Measurements from ENCODE around the gene TFAP2A. TPM values are rescaled to one million over a fixed set of nuclear protein-coding genes. Genes with fewer than 3 reads are reported as not detected.

The TFAP2A gene
- total RNA-seq (2021; fragmentation: NEBNext Ultra II Directional; extraction: Animal tissue kit (Norgen Biotek cat#: 25700)) = 10 to 100 TPM; 64.1 to 89.0 (median 83.8) TPM
- long read RNA-seq, transcript TFAP2A-203 (7 exons, 3,331 nt) = major isoform, 7 of 44 reads
- long read RNA-seq, partial matches to known transcripts = 1 of 44 reads
- long read RNA-seq, other reads (novel, unspliced or antisense) = 35 of 44 reads

DNA sequence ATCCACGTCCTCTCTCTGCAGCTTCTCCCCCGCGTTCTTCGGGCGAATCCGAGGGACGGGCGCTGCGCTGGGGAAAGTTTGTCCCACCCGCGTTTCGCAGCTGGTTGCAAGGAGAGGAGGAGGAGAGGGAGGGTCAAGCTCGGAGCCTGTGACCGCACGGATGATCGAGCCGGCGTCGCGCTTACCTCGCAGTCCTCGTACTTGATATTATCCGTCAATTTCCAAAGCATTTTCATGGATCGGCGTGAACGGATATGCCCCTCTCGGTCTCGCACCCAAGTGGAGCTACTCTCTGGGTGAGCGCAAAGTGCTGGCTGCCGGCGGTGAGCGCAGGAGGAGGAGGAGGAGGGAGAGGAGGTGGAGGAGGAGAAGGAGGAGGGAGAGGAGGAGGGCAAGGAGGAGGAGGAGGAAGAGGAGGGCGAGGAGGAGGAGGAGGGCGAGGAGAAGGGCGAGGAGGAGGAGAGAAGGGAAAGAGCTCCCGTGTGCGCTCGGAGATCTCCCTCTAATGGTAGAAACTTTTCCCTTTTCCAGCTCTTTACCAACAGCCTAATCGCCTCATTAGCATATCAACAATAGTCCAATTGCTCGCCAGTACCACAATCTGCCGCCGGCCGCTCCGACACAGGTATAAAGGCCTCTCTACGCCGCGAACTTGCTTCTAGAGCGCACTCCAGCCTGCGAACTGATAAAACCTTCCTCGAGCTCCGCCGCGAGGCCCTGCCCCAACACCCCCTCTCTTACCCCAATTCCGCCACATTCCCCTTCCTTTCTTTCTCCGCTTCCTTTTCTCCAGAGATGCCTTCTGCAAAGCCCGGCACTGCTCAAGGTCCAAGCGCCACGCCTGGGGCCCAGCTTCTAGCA, at the start of gene TFAP2A:
Gene TFAP2A, minus strand, starts transcription at position 319 of the 861 bp plus-strand sequence. Its CDS starts 83 bp downstream, at position 236.
- H3K36me3 Mint-ChIP-seq (ENCODE audit: low read depth) = peaks cover 47% of the 10 kb centered on the region

DNA sequence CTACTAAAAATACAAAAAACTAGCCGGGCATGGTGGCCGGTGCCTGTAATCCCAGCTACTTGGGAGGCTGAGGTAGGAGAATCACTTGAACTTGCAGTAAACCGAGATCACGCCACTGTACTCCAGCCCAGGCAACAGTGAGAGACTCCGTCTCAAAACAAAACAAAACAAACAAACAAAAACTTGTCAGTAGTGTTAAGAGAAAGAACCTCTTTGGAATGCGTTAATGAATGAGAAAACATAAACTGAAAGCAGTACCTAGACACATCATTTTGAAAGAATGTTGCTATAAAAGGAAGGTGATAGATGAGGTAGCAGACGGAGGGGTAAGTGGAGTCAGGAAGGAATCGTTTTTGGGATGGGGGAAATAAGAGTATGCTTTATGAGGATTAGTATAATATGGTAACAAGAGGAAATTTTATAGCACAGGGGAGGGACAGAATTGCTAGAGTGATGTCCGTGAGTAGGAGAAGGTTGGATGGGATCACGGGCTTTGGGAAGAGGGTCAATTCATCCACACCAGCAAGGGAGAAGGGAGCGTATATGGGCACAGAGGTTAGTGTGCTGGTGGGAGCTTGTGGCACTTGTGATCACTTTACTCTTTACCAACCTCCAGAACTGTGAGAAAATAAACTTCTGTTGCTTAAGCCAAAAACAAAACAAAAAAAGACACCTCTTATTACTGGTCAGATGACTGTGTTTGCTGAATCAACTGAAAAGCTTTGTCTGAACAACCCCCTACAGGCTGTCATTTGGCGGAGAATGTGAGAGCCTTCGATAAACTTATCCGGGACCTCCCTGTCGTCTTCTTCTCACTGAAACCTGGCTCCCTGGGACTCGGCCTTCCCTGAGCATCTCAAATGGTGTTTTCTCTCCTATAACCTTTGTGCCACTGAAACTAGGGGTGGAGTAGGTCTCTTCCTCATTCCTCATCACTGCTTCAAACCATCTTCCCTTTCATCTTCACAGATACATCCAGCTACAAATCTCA, 48.9 kb upstream of the TFAP2A start:
- Mint-ChIP-seq H3K36me3 (ENCODE audit: low read depth) (no peaks in the 10 kb centered on the region), H3K4me1 (ENCODE audit: low read depth) (peaks cover 6% of the 10 kb centered on the region; the same call in 1 of the 2 replicates), H3K27me3 (ENCODE audit: insufficient read depth) (no peaks in the 10 kb centered on the region; the same call in 1 of the 2 replicates), H3K4me3 (no peak overlapping the region), H3K27ac (no peak overlapping the region), H3K9me3 (no peaks in the 10 kb centered on the region)
- TF ChIP-seq, protein P1, sequence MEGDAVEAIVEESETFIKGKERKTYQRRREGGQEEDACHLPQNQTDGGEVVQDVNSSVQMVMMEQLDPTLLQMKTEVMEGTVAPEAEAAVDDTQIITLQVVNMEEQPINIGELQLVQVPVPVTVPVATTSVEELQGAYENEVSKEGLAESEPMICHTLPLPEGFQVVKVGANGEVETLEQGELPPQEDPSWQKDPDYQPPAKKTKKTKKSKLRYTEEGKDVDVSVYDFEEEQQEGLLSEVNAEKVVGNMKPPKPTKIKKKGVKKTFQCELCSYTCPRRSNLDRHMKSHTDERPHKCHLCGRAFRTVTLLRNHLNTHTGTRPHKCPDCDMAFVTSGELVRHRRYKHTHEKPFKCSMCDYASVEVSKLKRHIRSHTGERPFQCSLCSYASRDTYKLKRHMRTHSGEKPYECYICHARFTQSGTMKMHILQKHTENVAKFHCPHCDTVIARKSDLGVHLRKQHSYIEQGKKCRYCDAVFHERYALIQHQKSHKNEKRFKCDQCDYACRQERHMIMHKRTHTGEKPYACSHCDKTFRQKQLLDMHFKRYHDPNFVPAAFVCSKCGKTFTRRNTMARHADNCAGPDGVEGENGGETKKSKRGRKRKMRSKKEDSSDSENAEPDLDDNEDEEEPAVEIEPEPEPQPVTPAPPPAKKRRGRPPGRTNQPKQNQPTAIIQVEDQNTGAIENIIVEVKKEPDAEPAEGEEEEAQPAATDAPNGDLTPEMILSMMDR (IDR thresholded peaks at IDR 0.05) = no peak
- no peak for DNase-seq

More for the DNA sequence above, at the start of gene TFAP2A:
- peak within 1 kb of the TSS; percentile 99 for H3K27ac Mint-ChIP-seq
- peak; percentile 86 for DNase-seq
- TF ChIP-seq, protein P1 (IDR thresholded peaks at IDR 0.05) = peak; percentile 64
- H3K27me3 Mint-ChIP-seq (ENCODE audit: insufficient read depth) = peaks cover 21% of the 10 kb centered on the region
- H3K4me1 Mint-ChIP-seq (ENCODE audit: low read depth) = peaks cover 10% of the 10 kb centered on the region; the same call in 1 of the 2 replicates
- peaks cover 10% of the 10 kb centered on the region for H3K9me3 Mint-ChIP-seq
- H3K4me3 Mint-ChIP-seq = peak within 1 kb of the TSS; percentile 99

DNA sequence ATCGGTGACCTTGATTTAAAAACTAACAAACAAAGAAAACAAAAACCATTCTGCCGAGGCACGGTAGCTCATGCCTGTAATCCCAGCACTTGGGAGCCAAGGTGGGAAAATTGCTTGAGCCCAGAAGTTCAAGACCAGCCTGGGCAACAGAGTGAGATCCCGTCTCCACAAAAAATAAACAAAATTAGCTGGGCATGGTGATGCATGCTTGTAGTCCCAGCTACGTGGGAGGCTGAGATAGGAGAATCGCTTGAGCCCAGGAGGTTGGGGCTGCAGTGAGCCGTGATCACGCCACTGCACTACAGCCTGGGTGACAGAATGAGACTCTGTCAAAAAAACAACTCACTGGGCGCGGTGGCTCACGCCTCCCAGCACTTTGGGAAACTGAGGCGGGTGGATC, 48.2 kb upstream of the TFAP2A start:
- Mint-ChIP-seq H3K4me1 (ENCODE audit: low read depth) (peaks cover 6% of the 10 kb centered on the region; the same call in 1 of the 2 replicates), H3K4me3 (no peak overlapping the region), H3K36me3 (ENCODE audit: low read depth) (no peaks in the 10 kb centered on the region), H3K27me3 (ENCODE audit: insufficient read depth) (no peaks in the 10 kb centered on the region; the same call in 1 of the 2 replicates), H3K9me3 (no peaks in the 10 kb centered on the region), H3K27ac (no peak overlapping the region)
- no peak for DNase-seq
- TF ChIP-seq, protein P1 (IDR thresholded peaks at IDR 0.05) = no peak

DNA sequence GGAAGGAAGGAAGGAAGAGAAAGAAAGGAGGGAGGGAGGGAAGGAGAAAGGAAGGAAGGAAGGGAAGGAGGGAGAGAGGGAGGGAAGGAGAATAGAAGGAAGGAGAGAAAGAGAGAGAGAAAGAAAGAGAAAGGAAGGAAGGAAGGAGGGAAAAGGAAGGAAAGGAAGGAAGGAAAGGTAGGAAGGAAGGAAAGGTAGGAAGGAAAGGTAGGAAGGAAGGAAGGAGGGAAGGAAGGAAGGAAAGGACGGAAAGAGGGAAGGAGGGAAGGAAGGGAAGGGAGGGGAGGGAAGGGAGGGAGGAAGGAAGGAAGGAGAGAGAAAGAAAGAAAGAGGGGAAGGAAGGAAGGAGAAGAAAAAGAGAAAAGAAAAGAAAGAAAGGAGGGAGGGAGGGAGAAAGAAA, 47.0 kb upstream of the TFAP2A start:
- no peak for DNase-seq
- Mint-ChIP-seq H3K4me3 (no peak overlapping the region), H3K4me1 (ENCODE audit: low read depth) (peaks cover 6% of the 10 kb centered on the region; the same call in 1 of the 2 replicates), H3K27ac (no peak overlapping the region), H3K36me3 (ENCODE audit: low read depth) (no peaks in the 10 kb centered on the region), H3K27me3 (ENCODE audit: insufficient read depth) (no peaks in the 10 kb centered on the region; the same call in 1 of the 2 replicates), H3K9me3 (no peaks in the 10 kb centered on the region)
- TF ChIP-seq, protein P1 (IDR thresholded peaks at IDR 0.05) = no peak

DNA sequence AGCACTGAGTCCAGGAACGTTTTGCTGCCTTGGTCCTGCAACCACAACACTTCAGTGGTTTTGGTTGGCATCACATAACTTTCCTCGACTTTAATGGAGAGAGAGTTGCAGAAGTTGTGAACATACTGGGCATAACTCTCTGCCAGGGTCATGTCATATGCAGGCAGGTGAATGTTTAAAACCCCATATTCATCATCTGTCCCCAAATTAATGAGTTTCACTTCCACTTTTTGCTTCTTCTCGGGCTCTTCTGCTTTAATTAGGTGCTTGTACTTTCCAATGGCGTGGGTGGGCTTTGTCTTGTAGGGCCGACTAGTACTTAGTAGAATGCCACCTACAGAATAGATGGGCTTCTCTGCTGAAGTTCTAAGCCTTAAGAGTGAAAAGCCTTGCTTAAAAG, 45.2 kb upstream of the TFAP2A start:
- DNase-seq = no peak
- Mint-ChIP-seq H3K4me3 (no peak overlapping the region), H3K9me3 (no peaks in the 10 kb centered on the region), H3K36me3 (ENCODE audit: low read depth) (no peaks in the 10 kb centered on the region), H3K27me3 (ENCODE audit: insufficient read depth) (no peaks in the 10 kb centered on the region; the same call in 1 of the 2 replicates), H3K4me1 (ENCODE audit: low read depth) (peaks cover 6% of the 10 kb centered on the region; the same call in 1 of the 2 replicates), H3K27ac (no peak overlapping the region)
- TF ChIP-seq, protein P1 (IDR thresholded peaks at IDR 0.05) = no peak

Data from HFFc6 (cell line).